Nephron (organoid): Measurements from ENCODE around the gene TMLHE.
"Not testable (repeated sequence)": the region's sequence is repeated elsewhere in the genome, so short reads cannot be mapped to it uniquely, and the experiment has no call there.

Experiments used
- H3K27ac Mint-ChIP-seq, 3 experiments: 2 replicates each; pipeline ENCODE4 v1.8.0; 2020; ENCODE audit warnings: mixed read lengths in 3 of 3, mild to moderate bottlenecking in 2 of 3, moderate library complexity in 1 of 3
- H3K27me3 Mint-ChIP-seq: 2 replicates; pipeline ENCODE4 v1.8.0; 2021; ENCODE audit warnings: low read depth, mild to moderate bottlenecking, moderate library complexity, mixed read lengths
- H3K36me3 Mint-ChIP-seq: 2 replicates; pipeline ENCODE4 v1.8.0; 2020; ENCODE audit warnings: low read depth, mixed read lengths
- H3K4me1 Mint-ChIP-seq: 2 replicates; pipeline ENCODE4 v1.8.0; 2020; ENCODE audit warnings: mixed read lengths
- H3K4me3 Mint-ChIP-seq, 3 experiments: 2 replicates each; pipeline ENCODE4 v1.8.0; 2020; ENCODE audit warnings: mild to moderate bottlenecking in 3 of 3, mixed read lengths in 3 of 3, moderate library complexity in 2 of 3
- H3K9me3 Mint-ChIP-seq: 2 replicates; pipeline ENCODE4 v1.8.0; 2020; ENCODE audit warnings: mixed read lengths
- TF ChIP-seq, protein P1 (sequence below), 3 experiments: fragments of 200-600 bp; sonication (generic); IDR thresholded peaks; one replicate each; pipeline ENCODE4 v1.5.0; 2021; ENCODE audit warnings: antibody characterized with exemption in 3 of 3; ENCODE audit not compliant: unreplicated experiment in 3 of 3

TMLHE gene, protein sequence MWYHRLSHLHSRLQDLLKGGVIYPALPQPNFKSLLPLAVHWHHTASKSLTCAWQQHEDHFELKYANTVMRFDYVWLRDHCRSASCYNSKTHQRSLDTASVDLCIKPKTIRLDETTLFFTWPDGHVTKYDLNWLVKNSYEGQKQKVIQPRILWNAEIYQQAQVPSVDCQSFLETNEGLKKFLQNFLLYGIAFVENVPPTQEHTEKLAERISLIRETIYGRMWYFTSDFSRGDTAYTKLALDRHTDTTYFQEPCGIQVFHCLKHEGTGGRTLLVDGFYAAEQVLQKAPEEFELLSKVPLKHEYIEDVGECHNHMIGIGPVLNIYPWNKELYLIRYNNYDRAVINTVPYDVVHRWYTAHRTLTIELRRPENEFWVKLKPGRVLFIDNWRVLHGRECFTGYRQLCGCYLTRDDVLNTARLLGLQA

DNA sequence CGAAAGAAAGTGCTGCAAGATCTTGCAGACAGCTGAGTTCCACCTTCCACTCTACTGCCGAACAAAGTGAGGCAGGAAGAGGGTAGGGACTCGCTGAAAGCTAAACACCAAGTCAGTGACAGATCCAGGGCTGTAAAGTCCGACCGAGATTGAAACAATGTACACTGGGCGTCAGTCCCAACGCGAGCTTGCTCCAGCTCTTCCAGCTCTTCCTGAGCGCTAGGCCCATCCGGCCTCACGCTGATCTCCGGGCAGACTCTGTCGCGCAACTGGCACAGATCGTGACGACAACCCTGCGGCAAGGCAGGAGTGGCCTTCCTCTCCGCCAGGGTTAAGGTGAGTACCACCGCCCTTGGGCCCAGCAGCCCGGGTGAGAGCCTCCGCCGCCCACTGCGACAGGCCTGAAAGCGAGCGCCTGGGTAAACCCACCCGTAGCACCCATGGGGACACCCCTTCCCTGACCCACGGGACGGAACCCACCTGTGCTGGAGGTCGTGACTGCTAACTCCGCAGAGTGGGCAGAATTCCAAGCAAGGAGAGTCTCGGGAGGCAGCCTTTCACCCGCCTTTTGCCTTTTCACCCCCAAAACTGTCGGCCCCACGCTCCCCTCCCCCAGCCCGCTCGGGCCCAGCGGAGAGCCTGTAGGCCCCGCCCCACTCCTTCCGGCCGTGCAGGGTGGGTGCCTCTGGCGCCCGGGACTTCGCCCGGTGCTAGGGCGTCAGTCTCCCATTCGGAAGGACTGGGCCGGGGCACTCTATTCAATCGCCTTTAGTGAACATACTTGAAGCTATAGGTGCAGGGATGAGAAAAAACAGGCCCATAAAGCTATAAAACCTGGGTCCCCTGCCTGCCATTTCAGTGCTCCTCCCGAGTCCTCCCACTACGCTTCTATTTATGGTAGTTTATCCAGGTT is at the start of gene TMLHE, which contains the start of gene SPRY3:
Gene TMLHE (minus strand): TSS at position 641 of the 913 bp plus-strand sequence. CDS start 67,676 bp downstream, outside the sequence.
Gene SPRY3 (plus strand): TSS at position 275 of the 913 bp plus-strand sequence.
- TF ChIP-seq, protein P1, sequence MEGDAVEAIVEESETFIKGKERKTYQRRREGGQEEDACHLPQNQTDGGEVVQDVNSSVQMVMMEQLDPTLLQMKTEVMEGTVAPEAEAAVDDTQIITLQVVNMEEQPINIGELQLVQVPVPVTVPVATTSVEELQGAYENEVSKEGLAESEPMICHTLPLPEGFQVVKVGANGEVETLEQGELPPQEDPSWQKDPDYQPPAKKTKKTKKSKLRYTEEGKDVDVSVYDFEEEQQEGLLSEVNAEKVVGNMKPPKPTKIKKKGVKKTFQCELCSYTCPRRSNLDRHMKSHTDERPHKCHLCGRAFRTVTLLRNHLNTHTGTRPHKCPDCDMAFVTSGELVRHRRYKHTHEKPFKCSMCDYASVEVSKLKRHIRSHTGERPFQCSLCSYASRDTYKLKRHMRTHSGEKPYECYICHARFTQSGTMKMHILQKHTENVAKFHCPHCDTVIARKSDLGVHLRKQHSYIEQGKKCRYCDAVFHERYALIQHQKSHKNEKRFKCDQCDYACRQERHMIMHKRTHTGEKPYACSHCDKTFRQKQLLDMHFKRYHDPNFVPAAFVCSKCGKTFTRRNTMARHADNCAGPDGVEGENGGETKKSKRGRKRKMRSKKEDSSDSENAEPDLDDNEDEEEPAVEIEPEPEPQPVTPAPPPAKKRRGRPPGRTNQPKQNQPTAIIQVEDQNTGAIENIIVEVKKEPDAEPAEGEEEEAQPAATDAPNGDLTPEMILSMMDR (IDR thresholded peaks at IDR 0.05; ENCODE audit: unreplicated experiment in 3 of 3), result no peak
- Mint-ChIP-seq H3K36me3 (peaks cover 32% of the 10 kb centered on the region), H3K27ac (peak within 1 kb of the TSS; percentile 96 to 99 (median 97)), H3K27me3 (no peaks in the 10 kb centered on the region), H3K4me1 (peaks cover 3% of the 10 kb centered on the region), H3K4me3 (peak within 1 kb of the TSS; percentile 88 to 96 (median 94)), H3K9me3 (peaks cover 28% of the 10 kb centered on the region)

DNA sequence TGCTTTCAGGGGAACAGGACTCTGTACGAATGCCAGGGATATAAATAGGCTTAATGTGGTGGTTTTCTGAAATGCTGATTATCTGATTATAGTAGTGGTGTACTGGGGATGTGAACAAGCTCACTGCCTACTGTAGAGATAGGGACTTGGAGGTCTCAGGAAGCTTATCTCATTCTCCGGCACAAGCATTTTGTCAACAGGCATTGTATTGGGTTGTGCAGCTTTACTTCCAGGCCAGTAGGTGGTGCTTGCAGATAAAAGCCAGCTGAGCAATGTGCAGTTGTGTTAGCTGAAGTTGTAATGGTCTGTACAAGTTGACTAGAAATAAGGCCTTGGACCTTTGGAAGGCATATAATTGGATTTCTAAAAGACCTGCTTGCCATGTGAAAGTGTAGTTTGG is 49.5 kb upstream of the TMLHE start:
- Mint-ChIP-seq H3K9me3 (peaks cover 39% of the 10 kb centered on the region), H3K36me3 (no peaks in the 10 kb centered on the region), H3K27ac (no peak overlapping the region), H3K4me3 (no peak overlapping the region), H3K4me1 (no peaks in the 10 kb centered on the region), H3K27me3 (no peaks in the 10 kb centered on the region)
- TF ChIP-seq, protein P1 (IDR thresholded peaks at IDR 0.05; ENCODE audit: unreplicated experiment in 3 of 3), result no peak

DNA sequence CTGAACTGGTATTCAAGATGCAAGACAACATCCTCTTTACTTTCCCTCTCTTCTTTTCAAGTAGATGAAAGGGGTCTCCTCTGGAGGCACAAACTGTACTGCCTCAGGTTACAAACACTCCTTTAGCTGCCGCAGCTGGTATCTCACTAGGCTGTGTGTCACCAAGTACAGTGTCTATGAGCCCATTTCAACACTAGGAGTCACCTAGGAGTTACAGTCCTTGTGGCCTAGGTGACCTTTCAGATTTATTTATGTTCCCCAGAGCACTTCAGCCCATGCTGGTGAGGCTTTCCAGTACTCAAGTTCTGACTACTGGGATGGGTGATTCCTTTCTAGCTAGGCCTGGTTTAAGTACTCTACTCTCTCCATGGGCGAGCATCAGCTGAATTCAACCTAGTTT is 32.4 kb upstream of the TMLHE start:
- Mint-ChIP-seq H3K27ac (no peak overlapping the region), H3K4me3 (no peak overlapping the region), H3K9me3 (peaks cover 21% of the 10 kb centered on the region), H3K4me1 (peaks cover 5% of the 10 kb centered on the region), H3K27me3 (no peaks in the 10 kb centered on the region), H3K36me3 (no peaks in the 10 kb centered on the region)
- TF ChIP-seq, protein P1 (IDR thresholded peaks at IDR 0.05; ENCODE audit: unreplicated experiment in 3 of 3), result no peak

DNA sequence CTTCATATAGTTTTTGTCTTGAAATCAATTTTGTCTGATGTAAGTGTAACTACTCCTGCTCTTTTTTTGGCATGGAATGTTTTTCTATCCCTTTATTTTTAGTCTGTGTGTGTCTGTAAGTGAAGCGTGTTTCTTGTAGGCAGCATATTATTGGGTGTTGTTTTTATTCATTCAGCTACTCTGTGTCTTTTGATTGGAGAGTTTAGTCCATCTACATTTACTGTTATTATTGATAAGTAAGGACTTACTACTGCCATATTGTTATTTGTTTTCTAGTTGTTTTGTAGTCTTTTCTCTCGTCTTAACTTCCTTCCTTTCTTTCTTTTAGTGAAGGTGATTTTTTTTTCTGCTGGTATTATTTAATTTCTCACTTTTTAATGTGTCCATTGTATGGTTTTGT is 30.5 kb upstream of the TMLHE start:
- H3K4me1 Mint-ChIP-seq, result peaks cover 5% of the 10 kb centered on the region
- no peaks in the 10 kb centered on the region for H3K27me3 Mint-ChIP-seq
- H3K4me3 Mint-ChIP-seq, result no peak overlapping the region

DNA sequence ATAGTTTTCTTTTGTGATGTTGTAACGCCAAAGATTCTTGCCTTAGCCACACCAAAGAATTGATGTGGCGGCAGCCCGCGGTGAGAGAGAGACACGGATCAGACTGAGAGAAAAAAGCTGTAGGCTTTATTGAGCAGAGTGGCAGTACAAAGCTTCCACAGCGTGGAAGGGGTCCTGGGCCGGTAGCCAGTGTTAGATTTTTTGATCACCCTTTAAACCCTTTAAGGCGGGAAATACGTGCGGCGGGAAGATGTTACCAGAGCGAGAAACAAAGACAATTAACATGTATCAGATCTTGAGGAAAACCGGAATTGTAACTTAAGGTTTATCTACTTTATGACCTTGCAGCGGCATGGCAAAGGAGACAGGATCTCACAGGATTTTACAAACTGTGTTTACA is 28.6 kb upstream of the TMLHE start:
- Mint-ChIP-seq H3K4me3 (peak overlapping the region; percentile 82 to 85 (median 83)), H3K27ac (peak overlapping the region; percentile 45 to 58 (median 54))
- H3K4me1 Mint-ChIP-seq, H3K36me3 Mint-ChIP-seq, H3K27me3 Mint-ChIP-seq, H3K9me3 Mint-ChIP-seq: not testable (repeated sequence)

More for the DNA sequence above, 30.5 kb upstream of the TMLHE start:
- Mint-ChIP-seq H3K9me3 (peaks cover 14% of the 10 kb centered on the region), H3K36me3 (no peaks in the 10 kb centered on the region), H3K27ac (no peak overlapping the region)
- TF ChIP-seq, protein P1 (IDR thresholded peaks at IDR 0.05; ENCODE audit: unreplicated experiment in 3 of 3), result no peak

DNA sequence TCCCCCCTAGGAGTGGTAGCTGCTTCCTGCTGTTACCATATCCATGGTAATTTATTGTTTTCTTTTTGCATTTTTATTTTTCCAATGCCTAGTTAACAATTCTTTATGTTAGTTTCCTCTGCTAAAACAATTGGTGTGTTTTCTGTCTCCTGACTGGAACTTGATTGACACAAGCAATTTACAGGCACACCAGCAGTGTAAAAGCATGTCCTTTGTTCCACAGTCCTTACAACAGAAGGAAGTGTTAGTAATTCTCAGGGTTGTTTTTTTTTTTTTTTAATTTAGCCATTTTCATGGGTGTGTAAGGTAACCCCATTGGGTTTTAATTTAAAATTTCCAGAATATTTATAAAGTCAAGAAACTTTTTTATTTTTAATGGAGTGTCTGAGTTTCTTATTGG is 25.0 kb upstream of the TMLHE start:
- no peaks in the 10 kb centered on the region for H3K27me3 Mint-ChIP-seq
- TF ChIP-seq, protein P1 (IDR thresholded peaks at IDR 0.05; ENCODE audit: unreplicated experiment in 3 of 3), result no peak
- peaks cover 5% of the 10 kb centered on the region for H3K4me1 Mint-ChIP-seq
- H3K9me3 Mint-ChIP-seq, result peaks cover 10% of the 10 kb centered on the region
- H3K4me3 Mint-ChIP-seq, result no peak overlapping the region
- H3K27ac Mint-ChIP-seq, result no peak overlapping the region
- no peaks in the 10 kb centered on the region for H3K36me3 Mint-ChIP-seq

DNA sequence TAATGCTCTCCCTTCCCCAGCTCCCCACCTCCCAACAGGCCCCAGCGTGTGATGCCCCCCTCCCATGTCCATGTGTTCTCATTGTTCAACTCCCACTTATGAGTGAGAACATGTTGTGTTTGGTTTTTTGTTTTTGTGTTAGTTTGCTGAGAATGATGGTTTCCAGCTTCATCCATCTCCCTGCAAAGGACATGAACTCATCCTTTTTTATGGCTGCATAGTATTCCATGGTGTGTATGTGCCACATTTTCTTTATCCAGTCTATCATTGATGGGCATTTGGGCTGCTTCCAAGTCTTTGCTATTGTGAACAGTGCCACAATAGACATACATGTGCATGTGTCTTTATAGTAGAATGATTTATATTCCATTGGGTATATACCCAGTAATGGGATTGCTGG is 22.3 kb upstream of the TMLHE start:
- H3K9me3 Mint-ChIP-seq, result peaks cover 24% of the 10 kb centered on the region
- not testable (repeated sequence) for H3K4me3 Mint-ChIP-seq, H3K27me3 Mint-ChIP-seq, H3K27ac Mint-ChIP-seq, H3K36me3 Mint-ChIP-seq, H3K4me1 Mint-ChIP-seq
